GM19438 (cell line): ENCODE results near the gene NPNT.

Experiments
- ATAC-seq: cut with Tn5 transposase; IDR thresholded peaks from one replicate; pipeline ENCODE4 v1.9.1; 2021; ENCODE audit warnings: low read depth; ENCODE audit not compliant: unreplicated experiment

Gene NPNT

DNA sequence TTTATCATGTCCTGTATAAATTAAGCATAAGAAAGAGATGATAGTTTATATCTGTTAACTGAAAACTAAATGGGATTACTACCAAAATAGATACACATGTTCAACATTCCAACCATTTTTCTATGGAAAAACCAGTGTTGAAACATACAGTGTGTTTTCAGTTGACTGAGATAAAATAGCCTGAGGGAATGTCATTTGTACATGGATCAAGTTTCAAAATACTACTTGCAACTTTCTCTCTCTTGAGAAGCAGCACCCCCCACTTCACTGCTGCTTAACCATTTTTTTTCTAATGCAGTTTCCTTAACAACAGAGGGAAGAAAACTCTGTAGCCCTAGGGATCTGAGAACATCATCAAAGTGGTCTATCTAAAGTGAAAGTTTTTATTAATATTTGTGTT, 70.8 kb downstream of the NPNT start:
- ATAC-seq, result no peak

DNA sequence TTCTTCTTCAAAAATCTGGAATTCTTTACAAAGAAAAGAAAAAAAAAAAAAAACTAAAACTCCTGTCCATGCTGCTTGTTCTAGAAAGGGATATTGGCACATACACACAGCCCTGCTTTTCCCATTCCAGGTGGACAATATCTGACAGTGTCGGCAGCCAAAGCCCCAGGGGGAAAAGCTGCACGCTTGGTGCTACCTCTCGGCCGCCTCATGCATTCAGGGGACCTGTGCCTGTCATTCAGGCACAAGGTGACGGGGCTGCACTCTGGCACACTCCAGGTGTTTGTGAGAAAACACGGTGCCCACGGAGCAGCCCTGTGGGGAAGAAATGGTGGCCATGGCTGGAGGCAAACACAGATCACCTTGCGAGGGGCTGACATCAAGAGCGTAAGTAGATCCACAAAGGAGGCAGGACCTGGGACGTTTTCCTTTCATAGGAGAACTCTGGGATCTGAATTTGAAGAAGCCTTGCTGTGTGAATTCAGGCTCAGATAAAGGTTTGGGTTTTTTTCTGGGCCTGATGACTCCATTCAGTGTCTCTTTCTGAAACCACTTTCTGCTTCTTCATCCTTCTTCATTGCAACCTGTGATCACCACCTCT, 71.9 kb downstream of the NPNT start:
- no peak for ATAC-seq

DNA sequence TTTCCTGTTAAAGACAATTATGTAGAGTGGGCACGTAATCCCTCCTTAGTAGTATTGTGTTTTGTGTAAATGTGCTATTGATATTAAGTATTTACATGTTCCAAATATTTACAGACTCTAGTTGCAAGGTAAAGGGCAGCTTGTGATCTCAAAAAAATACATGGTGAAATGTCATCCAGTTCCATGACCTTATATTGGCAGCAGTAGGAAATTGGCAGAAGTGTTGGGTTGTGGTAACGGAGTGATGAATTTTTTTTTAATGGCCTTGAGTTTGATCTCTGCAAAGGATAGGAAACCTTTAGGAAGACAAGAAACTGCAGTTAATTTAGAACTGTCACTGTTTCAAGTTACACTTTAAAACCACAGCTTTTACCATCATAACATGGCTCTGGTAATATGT, 74.3 kb downstream of the NPNT start:
- no peak for ATAC-seq

DNA sequence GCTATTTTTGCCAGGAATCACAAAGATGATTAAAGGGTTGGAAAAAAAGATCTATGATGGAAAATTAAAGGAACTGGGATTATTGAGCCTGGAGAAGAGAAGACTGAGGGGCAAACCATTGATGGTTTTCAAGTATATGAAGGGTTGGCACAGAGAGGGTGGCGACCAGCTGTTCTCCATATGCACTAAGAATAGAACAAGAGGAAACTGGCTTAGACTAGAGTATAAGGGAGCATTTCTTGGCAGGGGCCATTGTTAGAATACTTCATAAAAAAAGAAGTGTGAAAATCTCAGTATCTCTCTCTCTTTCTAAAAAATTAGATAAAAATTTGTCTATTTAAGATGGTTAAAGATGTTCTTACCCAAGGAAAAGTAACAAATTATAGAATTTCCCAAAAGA, 75.1 kb downstream of the NPNT start:
- no peak for ATAC-seq

DNA sequence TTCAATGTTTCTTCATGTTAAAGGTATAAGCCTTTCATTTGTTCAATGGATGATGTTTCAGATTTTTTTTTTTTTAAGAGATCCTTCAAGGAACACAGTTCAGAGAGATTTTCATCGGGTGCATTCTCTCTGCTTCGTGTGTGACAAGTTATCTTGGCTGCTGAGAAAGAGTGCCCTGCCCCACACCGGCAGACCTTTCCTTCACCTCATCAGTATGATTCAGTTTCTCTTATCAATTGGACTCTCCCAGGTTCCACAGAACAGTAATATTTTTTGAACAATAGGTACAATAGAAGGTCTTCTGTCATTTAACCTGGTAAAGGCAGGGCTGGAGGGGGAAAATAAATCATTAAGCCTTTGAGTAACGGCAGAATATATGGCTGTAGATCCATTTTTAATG, 75.8 kb downstream of the NPNT start:
- ATAC-seq, result no peak

DNA sequence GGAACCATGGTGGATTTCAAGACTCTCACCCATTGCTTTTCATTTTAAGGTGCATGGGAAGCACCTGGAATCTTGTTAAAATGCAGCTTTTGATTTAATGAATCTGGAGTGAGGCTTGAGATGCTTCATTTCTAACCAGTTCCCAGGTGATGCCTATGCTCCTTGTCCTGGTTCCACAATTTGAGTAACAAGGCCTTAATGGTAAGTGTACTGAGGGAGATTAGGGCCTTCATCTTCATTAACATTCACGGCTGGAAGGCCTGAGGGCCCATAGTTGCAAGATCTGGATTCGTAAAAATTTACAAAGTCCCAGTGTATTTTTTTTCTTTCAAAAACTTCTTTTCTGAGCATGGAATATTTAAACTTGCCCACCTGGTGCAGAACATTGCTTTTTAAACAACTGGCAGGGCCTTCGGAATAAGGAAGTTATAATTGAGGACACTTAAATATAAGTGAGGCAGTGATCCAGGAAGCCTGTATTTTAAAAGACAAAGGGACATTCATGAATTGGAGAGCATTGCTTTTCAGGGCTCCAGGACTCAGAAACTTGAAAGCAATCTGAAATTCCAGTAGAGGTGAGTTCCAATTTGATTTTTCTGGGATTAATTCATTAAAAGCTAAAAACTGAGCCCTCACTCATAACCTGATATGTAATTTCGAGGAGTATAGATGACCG, 77.8 kb downstream of the NPNT start:
- ATAC-seq, result no peak

DNA sequence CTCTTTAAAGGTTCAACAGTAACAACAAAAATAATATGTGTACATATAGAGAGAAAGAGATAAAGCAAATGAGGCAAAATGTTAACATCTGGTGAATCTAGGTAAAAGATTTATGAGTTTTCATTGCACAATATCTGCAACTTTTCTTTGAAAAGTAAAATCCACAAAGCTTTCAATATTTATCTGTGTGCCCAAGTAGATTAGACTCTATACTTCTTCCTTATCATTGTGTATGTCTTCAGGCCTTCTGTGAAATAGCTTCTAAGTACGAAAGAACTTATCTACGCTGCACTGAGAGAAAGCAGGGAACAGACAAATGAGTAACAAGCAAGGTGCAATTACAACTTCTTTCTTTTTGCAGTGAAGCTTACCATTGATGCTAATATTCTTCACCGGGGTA, 81.6 kb downstream of the NPNT start:
- ATAC-seq, result no peak

DNA sequence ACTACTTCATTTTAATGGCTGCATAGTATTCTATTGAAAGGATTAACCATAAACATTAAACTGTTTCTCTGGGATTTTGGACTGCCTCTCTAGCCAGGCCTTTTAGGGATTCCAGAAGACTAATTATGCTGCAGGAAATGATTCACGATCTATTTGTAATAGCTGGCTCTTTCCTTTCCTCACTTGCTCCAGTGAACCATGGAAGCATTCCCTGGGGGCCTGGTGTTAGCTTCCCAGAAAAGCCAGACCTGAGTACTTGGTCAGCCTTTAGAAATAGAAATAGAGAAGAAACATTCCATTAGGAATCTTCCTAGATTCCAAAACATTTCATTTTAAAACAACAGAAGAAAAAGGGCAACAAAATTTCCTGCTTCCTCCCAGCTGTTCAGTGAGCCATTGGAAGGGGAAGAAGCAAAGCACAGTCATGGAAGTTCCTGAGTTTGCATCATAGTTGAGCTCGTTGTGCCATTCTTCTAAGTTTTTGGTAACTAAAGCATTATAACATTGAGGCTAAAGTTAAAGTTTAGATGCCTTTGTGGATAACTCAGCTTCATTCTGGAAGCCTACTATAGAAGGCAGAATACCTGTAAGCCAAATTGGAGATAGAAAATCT, 83.5 kb downstream of the NPNT start:
- ATAC-seq, result no peak

DNA sequence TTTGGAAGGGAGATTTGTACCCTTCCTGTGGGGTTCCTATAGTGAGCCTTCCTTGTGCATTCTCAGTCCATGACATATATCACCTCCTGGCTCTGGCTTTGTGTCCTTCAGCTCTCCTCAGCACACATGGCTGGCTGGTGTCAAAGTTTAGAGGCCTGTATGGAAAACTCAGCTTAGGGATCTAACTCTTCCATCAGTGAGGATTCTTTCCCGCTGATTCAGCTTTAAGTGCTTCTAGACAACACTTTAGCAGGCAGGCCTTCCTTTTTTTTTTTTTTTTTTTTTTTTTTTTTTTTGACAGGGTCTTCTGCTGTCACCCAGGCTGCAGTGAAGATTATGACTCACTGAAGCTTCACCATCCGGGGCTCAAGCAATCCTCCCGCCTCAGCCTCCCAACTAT, 84.2 kb downstream of the NPNT start:
- ATAC-seq, result no peak

DNA sequence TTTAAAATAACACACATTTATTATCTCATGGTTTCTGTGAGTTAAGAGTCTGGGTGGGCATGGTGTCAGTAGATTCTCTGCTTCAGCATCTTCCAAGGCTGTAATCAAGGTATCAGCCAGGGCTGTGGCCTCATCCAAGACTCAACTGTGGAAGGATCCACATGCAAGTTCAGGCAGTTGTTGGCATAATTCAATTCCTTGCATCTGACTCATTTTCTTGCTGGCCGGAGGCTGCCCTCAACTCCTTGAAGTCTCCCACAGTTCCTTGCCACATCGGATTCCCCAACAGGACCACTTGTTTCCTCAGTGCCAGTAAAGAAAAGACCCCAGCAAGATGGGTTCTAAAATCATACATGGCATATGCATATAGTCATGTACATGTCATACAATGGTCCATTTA, 93.4 kb downstream of the NPNT start:
- no peak for ATAC-seq

DNA sequence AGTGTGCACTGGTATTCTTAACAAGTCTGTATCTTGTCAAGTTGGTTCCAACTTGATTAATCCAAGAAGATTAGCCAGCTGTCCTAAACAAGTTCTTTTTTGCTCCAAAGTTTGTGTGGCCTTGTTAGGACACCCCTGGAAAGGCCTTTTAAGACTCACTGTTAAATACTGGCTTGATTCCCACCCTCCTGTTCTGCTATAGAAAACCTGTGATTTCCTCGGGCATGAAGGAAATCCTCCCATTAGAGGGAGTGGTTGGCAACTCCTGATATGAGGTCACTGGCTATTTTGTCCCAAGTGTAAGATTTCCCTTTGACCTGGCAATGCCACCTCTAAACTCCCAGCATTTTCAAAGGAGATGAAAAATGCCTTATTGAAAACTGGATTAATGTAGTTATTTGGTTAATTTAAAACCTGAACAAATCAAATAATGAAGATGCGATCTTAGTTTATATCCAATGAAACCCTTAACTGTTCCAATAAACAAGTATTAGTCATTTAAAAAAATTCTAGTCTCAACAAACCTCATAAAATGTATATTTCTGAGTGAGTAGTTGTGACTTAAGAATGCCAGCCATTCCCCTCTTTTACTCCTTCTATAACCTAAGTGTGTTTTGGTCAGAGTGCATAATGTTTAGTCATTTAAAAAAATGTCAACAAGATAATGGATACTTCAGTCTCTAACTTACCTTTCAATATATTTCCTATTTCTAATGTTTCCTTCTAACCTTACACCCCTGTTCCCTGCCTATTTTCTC, 94.4 kb downstream of the NPNT start:
- no peak for ATAC-seq

DNA sequence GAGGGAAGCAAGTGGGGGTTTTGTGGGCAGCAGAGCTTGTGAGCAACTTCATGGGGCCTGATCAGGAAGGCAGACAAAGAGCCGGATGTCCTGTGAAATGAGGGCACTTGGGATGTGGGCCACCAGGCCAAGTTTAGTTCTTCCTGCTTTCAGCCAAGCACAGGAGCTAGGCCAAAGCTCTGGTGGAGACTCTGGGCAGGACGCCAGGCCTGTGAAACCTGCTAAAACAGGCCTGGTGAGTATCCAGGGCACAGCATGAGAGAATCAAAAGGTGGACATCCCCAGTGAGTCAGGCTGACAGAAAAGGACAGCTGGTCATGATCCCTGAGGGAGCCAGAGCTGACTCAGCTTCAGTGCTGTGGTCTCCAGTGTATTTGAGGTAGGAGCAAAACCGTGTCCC, 95.7 kb downstream of the NPNT start:
- ATAC-seq, result no peak

DNA sequence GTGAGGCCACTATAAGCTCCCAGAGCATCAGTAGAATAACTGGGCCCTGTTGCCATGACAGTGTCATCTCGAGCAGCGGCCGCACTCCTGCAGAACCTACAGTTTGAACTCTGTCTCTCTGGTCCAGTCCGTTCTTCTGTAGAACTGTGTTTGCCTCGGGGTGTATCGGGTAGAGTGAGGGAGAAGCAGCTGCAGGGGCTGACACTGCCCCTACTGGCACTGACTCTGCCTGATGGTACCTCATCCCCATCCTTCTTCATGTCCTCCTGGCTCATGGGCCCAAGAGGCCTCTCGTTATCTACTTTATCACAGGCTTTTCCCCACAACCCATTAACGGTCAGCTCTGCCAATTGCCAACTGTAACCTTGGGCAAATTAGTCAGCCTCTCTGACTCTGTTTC, 96.5 kb downstream of the NPNT start:
- no peak for ATAC-seq

DNA sequence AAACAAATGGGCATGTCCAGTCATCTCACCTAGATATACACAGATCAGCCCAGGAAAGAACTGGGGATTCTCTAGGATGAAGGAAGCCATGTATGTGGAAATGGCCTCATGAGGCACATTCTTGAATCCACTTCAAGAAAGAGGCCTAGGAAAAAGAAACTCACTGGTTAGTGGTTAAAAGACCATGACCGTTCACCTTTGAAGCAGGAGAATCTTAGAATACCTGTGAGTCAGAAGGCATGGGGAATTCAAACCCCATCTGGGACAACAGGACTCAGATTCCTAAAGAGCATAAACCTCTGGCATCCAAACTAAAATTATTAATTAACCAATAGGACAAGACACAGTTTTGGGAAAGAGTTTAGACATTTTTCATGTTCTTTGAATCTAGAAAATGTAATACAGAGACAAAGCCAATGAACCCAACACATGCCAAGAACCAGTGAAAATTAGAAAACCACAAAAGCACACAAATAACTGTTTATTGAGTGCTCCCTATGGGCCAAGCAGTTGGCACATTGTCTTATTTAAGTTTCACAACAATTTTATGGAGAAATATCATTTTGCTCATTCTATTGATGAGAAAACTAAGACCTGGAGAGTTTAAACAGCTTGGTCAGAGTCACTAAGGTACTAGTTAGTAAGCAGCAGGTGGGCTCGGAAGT, 97.5 kb downstream of the NPNT start:
- no peak for ATAC-seq

DNA sequence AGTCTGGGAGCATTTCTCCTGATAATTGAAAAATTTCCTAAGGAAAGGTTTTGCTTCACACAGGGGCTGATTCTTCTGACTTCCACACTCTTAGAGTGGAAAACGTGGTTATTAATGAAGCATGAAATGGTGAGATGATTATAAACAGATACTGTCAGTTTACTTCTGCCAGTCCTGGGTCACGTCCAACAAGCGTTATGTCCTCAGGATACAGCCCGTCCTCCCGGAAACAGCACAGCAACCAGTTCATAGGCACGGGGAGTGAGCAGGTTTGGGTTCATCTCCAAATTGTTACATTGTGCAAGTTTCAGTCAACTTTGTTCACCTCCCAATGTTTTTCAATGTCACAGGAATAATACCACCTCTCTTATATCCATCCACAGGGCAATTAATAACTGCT, 98.8 kb downstream of the NPNT start:
- ATAC-seq, result no peak

DNA sequence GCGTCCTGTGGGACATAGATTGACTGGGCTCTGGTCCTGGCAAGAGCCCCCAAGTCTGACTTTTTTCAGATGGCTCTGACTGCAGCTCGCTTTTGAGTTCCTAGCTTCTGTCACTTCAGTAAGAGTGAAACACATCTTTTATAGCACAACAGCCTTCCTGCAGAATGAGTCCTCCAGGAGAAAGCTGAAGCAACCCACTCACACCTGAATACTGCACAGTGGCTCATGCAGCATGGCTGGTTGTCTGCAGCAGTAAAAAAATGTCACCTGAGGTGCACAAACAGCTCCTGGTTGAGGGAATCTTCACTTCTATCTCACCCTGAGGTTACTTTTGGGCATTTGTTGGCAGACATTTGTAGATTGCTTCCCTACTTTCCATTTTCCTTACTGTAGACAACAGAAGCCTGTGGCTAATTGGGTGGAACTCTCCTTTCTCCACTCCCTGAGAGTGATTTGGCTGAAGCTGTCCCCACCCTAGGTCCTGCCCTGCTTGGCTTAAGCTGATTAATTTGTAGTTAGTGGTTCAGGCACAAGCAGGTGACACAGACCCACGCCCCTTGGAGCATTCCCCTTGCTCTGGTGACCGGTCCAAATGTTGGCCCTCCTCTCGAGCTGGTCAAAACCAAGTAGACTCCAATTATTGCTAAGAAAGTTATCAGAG, 99.7 kb downstream of the NPNT start:
- ATAC-seq, result no peak

DNA sequence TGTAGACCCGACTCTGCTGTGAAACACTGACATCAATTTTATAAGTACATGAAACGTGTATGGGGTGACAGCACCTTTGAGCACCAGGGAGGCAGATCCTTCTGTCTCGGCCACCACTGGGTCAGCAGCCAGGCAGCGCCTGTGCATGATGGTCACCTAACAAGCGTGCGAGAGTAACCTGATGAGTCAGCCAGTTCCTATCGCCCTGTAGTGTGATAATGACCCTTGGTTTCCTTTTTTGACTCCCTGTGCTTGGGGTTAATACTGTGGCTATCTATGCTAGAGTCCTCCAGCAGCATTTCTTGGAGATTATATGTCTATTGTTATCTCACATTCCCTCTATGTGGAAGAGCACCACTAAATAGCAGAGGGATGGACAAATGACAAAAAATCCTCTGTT, 101.6 kb downstream of the NPNT start:
- no peak for ATAC-seq

DNA sequence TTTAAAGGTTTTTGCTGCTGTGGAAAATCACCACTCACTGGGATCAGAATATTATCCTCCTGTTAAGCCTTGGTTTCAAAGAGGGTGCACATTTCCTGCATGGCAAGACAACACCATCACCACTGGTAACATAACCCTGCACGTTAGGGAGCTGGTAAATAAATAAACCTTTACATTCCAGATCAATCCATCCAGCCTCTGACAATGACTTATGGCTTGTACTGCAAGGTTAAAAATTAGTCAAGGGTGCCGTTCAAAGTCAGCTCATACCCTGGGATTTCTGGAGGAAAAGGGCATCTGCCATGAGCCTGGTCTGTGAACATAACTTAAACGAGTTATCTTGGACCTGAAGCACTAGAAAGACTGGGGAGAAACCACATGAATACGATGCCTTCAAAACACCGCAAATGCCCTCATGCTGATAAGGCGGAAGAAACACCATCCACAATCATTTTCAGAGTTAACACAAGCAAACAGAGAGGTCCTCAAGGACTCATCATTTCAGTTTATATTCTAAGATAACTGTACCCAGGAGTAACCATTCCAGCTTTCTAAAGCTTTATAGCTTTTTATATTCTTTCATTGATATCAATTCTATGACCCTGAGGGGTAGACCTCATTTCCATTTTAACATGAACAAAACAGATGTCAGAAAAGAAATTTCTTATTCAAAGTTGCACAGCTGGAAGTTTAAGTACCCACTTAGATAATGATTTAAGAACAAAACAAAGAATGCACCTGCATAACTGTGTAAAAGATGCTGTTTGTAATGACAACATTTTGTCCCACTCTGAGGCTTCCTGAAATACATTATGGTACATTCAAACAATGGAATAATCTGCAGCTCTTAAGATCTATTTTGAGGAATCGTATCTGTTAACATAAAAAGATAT, 103.1 kb downstream of the NPNT start:
- no peak for ATAC-seq

DNA sequence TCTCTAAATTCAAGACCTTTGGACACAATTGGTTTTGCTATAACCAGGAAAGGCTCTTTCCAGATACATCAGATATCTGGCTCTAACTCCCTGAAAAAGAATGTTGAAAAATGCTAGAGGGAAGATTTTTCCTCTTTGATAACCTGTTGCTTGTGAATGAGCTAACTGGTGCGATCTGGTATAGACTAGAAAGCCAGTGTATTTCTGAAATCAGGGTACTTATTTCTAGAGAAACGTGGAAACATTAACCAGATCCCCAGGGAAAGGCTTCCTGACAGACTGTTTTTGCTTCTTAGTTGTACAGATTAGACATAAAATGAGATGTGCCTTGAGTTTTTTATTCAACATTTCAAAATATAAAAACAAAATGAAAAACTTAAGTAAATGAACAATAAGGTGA, 107.7 kb downstream of the NPNT start:
- no peak for ATAC-seq

DNA sequence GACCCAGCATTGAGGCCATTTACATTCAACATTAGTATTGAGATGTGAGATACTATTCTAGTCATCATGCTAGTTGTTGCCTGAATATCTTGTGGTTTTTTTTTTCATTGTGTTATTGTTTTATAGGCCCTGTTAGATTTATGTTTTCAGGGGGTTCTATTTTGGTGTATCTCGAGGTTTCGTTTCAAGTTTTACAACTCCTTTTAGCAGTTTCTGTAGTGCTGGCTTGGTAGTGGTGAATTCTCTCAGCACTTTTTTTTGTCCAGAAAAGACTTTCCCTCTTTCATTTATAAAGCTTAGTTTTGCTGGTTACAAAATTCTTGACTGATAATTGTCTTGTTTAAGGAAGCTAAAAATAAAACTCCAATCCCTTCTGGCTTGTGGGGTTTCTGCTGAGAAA, 115.5 kb downstream of the NPNT start:
- ATAC-seq, result no peak
